HL-60 (cell line): ENCODE data around the gene LGR4.

Source experiments
- POLR2AphosphoS5 ChIP-seq: IDR thresholded peaks from 2 replicates; pipeline ENCODE4 v1.6.1; 2012; ENCODE audit warnings: low read depth
- TF ChIP-seq, protein P1 (sequence below): IDR thresholded peaks from one replicate; pipeline ENCODE4 v1.5.1; 2011; ENCODE audit warnings: low read length, control low read depth, inconsistent platforms; ENCODE audit not compliant: insufficient read depth
- TF ChIP-seq, protein P2 (sequence below): IDR thresholded peaks from 2 replicates; pipeline ENCODE4 v1.6.1; 2012; ENCODE audit warnings: low read depth; ENCODE audit not compliant: insufficient replicate concordance

DNA sequence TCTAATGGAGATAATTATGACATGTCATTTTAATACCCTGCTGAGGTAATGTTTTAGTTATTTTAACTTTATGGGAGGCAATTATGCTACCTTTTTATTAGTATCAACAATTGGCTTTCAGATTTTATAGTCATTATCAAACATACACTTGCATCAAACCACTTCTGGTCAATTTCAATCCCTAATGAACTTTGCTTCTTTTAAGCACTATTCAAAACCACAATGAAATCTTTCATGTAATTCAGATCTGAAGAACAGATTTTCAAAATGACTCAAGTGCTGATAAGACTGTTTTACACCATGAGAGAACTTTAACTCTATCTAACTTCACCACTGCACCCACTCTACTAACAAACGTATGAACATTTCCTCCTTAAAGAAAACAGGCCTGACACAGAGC is 83.7 kb downstream of the LGR4 start:
- TF ChIP-seq, protein P1, sequence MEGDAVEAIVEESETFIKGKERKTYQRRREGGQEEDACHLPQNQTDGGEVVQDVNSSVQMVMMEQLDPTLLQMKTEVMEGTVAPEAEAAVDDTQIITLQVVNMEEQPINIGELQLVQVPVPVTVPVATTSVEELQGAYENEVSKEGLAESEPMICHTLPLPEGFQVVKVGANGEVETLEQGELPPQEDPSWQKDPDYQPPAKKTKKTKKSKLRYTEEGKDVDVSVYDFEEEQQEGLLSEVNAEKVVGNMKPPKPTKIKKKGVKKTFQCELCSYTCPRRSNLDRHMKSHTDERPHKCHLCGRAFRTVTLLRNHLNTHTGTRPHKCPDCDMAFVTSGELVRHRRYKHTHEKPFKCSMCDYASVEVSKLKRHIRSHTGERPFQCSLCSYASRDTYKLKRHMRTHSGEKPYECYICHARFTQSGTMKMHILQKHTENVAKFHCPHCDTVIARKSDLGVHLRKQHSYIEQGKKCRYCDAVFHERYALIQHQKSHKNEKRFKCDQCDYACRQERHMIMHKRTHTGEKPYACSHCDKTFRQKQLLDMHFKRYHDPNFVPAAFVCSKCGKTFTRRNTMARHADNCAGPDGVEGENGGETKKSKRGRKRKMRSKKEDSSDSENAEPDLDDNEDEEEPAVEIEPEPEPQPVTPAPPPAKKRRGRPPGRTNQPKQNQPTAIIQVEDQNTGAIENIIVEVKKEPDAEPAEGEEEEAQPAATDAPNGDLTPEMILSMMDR: no peak
- no peak for TF ChIP-seq POLR2AphosphoS5
- TF ChIP-seq, protein P2, sequence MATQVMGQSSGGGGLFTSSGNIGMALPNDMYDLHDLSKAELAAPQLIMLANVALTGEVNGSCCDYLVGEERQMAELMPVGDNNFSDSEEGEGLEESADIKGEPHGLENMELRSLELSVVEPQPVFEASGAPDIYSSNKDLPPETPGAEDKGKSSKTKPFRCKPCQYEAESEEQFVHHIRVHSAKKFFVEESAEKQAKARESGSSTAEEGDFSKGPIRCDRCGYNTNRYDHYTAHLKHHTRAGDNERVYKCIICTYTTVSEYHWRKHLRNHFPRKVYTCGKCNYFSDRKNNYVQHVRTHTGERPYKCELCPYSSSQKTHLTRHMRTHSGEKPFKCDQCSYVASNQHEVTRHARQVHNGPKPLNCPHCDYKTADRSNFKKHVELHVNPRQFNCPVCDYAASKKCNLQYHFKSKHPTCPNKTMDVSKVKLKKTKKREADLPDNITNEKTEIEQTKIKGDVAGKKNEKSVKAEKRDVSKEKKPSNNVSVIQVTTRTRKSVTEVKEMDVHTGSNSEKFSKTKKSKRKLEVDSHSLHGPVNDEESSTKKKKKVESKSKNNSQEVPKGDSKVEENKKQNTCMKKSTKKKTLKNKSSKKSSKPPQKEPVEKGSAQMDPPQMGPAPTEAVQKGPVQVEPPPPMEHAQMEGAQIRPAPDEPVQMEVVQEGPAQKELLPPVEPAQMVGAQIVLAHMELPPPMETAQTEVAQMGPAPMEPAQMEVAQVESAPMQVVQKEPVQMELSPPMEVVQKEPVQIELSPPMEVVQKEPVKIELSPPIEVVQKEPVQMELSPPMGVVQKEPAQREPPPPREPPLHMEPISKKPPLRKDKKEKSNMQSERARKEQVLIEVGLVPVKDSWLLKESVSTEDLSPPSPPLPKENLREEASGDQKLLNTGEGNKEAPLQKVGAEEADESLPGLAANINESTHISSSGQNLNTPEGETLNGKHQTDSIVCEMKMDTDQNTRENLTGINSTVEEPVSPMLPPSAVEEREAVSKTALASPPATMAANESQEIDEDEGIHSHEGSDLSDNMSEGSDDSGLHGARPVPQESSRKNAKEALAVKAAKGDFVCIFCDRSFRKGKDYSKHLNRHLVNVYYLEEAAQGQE: no peak
